ENCODE results near the gene LGR6.
"Not testable (repeated sequence)": the region's sequence is repeated elsewhere in the genome, so short reads cannot be mapped to it uniquely, and the experiment has no call there.

Gene LGR6

DNA sequence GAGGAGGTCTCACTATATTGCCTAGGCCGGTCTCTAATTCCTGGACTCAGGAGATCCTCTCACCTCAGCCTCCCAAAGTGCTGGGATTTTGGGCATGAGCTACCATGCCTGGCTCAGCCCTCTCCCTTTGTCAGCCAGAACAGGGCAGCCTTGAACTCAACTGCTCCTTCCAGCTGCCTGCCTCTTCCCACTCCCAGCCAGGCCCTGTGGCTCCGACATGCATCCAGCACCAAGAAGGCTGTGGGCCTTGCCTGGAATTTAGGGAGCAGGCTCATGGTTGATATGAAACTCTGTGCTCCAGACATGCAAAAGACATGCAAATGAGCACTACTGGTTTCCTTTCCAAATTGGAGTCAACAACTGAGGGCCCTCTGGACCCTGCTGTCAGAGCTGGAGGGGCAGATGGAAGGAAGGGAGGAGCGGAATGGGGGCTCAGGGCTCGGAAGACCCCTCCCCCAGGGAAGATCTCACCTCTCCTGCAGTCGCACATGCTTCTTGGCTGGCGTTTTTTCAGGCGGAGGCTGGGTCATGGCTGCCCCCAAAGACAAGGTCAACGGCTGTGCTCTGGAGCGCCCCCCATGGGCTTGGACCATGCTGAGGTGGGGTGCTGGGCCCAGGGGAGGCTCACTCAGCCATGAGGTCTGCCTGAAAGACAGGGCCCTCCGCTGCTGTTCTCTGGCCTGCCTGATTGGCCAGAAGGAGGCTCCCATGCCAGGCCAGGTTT is 34.6 kb upstream of the LGR6 start:
- no peak for DNase-seq (ENCODE audit: low spot score)

GRCh38 chr1:202159534-202160371 is 33.8 kb upstream of the LGR6 start:
- DNase-seq (ENCODE audit: low spot score) = no peak

- DNase-seq (ENCODE audit: low spot score) = no peak
Measured at GRCh38 chr1:202160377-202160940, 33.1 kb upstream of the LGR6 start, which contains the start of gene PTPN7. Gene PTPN7 (minus strand): TSS chr1:202160602. CDS start chr1:202159402, 1,200 bp downstream.

GRCh38 chr1:202161151-202162046 is 32.2 kb upstream of the LGR6 start:
- no peak for DNase-seq (ENCODE audit: low spot score)

GRCh38 chr1:202162047-202162417 is 31.6 kb upstream of the LGR6 start:
- DNase-seq (ENCODE audit: low spot score) = no peak

GRCh38 chr1:202162418-202163280 is 30.9 kb upstream of the LGR6 start:
- DNase-seq (ENCODE audit: low spot score) = no peak

DNA sequence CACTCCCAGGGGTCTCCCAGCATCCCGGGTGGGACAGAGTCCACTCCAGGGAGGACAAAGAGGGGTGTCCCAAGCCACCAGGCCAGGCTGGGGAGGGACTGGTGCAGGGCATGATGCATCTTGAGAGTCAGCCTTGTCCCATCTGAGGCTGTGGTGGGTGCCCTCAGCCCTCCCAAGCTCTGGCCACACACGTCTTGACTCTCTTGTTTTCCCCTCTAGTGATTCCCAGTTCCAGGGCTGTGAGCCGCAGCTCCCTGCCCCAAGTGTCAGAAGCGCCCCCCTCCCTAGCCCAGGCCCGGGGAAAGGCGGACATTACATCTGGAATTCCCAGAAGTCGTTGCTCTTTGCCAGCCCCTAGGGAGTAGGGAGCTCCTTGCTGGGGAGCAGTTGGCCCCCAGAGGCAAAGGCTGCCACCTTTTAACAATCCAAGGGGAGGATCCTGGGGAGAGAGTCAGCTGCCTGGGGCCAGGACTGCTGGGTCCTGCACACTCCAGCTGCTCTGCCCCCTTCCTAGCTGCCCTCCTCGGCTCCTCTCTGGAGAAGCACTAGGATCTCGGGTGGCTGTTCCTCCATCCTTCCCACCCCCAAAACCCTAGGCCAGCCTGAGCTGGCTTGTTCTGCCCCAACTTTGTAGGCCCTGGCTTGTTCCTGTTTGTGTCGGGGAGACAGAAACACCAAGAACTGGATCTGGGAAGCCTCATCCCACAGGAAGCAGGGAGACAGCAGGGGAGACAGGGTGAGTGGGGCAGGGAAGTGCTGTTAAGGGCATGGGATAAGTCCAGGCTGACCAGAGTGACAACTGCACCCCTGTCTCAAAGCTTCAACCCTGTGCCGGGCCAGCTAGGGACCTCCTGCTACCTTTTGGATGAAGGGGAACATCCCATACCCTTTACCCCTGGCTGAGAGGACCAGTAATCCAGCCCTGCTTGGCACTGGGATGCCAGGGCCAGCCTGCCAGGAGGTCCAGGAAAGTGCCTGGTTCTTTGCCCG is 30.0 kb upstream of the LGR6 start:
- no peak for DNase-seq (ENCODE audit: low spot score)

DNA sequence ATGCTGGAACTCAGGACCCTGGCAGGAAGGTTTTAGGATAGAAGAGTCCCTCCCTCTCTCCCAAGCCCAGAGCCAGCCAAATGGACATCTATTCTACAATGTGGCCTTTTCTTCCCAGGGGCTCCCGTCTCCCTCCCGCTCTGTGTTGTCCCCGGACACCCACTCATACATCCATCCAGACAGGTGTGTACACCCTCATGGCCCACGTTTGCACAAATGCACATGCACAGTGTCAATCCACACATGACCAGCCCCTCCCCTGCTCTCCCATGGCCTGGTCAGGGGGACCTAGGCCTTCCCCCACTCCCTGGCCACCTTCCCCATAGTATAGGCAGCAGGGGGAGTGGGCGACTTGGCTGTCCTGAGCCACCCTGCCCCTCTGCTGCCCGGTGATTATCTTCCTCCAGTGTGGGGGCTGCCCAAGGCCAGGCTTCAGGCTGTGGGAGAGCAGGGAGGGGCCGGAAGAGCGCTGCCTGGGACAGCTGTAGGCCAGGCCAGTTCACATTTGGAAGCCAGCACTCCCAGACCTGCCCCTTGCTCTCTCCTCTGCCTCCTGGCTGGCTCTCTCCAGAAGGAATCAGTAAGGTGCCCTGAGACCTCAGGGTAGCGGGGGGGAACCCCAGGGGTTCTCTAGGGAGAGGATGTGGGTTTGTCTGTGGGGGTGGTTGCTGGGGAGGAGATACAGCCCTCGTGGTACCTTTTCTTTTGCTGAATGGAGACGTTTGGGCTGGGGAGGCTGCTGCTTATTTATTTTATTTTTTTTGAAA is 29.1 kb upstream of the LGR6 start:
- DNase-seq (ENCODE audit: low spot score) = no peak

DNA sequence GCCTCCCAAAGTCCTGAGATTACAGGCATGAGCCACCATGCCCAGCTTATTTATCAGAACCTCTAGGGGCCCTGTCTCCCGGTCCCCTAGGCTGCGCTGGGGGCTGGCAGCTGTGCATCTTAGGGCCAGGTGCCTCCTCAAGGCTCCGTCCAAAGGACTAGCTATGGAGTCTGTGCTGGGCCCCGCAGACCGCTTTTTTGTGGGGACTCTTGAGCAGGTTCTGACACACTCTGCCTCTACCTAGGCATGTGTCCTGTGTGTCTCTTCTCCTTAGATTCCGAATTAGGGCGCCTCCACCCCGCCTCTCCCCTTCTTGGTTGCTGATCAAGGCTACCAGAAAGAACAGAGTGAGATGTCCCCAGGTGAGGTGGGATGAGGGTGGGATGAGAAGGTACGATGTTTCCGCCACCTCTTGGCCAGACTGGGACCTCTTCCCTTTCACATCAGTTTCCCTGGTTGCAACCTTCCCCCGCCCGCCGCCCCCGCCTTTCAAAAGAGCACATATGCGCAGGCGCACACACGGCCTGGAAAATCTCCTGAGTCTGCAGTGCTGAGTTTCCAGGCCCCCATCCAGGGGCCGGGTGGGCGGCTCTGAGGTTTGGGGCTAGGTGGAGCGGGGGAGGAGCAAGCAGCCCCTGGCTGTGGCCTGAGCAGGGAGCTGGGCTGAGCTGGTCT is 28.2 kb upstream of the LGR6 start:
- peak; percentile 87 for DNase-seq (ENCODE audit: low spot score)

DNA sequence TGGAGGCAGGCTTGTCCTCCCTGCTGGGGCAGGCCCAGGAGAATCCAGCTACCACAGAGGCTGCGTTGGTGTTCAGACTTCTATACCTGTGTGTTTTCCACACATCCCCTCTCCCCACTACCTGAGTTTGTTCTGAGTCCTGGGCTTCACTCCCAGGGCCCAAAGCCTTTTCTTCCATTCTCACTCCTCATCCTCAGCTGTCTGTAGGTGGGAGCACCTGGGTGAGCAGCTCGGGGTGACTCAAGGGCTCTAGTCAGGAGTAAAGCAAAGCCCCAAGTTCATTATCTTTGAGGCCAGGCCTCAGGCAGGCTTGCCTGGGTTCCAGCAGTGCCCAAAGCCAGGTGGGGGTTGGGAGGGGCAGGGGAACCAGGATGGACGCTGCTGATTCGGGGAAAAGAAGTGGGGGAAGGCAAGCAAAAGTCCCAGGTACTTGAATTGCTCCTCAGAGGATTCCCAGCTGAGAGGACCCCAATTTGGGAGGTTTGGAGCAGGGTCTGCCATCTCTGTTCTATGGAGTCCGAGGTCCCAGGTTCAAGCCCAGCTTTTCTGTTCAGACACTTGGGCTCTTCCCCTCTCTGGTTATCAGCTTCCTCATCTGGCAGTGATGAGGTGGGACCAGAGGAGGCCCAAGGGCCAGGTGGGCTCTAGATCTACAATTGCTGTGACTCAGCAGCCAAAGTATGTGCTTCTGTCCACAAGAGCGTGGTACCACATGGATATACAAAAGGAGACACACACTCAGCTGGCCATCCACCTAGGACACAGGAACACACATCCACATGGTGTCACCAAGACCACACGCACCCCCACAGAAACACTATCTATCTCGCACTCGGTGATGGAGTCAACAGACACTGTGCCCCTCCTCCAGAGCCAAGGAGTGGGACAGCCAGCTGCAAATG is 27.4 kb upstream of the LGR6 start:
- no peak for DNase-seq (ENCODE audit: low spot score)

DNA sequence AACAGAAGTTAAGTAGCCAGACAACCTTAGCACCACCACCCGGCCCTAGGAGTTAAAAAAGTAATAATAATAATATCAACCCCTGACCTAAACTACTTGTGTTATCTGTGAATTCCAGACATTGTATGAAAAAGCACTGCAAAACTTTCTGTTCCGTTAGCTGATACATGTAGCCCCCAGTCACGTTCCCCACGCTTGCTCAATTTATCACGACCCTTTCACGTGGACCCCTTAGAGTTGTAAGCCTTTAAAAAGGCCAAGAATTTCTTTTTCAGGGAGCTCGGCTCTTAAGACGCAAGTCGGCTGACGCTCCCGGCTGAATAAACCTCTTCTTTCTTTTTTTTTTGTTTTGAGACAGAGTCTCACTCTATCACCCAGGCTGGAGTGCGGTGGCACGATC is 26.5 kb upstream of the LGR6 start:
- not testable (repeated sequence) for DNase-seq (ENCODE audit: low spot score)

DNA sequence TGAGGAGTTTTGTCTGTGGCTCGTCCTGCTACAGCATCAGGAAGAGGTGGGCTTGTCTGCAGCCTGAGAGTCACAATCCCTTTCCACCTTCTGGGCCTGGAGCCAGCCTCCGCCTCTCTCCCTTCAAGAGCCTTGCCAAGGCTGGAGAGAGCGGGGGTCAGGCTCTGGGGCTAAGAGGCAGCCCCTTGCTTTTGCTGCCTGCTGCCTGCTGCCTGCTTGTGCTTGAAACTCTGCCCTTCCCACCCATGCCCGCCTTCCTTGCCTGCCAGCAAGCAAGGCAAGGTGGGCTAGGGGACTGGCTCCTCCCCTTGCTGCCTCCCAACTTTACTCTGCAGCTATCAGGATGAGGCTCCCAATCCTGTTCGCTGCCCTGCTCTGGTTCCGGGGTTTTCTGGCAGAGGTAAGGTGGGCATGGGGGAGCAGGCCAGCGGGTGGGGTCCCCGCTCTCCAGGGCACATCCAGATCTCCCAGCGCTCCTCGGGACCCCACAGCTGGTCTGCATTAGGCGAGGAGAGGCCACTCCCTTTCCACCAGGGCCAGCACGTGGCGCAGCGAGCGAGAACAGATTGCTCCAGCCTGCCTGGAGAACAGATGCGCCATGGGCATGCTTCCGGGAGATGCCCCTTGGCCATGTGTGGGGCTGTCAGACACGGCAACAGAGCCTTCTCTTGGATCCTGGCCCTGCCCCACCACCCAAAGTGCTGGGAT is 25.7 kb upstream of the LGR6 start:
- peak; percentile 75 for DNase-seq (ENCODE audit: low spot score)

DNA sequence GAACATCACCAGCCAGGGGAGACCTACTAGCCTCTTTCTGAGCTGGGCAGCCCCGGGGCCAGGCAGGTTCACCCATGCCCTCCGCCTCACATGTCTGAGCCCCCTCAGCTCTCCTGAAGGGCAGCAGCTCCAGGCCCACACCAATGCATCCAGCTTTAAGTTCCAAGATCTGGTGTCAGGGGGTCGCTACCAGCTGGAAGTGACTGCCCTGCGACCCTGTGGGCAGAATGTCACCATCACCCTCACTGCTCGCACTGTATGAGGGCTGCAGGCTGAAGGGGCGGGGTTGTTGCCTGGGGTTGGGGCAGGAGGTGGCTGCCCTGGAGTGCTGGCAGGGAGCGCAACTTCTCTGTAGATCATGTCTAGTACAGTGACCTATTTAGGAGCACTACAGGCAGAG is 24.7 kb upstream of the LGR6 start:
- DNase-seq (ENCODE audit: low spot score) = no peak

DNA sequence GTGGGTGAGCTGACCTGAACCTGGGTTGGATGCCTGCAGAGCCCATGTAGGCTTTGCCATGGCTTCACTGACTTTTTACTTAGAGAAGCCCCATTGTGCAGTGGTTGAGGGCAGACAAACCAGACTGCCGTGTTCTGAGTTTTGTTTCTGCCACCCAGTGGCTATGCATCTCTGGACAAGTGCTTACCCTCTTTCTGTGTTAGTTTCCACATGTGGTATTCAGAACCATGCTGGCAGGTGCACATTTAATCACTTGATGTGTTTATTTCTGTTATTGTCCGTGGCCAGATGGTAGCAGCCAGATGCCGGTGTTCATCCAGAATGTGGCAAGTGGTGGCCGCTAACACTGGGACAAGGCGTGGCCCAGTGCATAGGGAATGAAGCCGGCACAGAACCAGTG is 22.9 kb upstream of the LGR6 start:
- no peak for DNase-seq (ENCODE audit: low spot score)

- no peak for DNase-seq (ENCODE audit: low spot score)
Measured at GRCh38 chr1:202171292-202172014, 22.1 kb upstream of the LGR6 start.

DNA sequence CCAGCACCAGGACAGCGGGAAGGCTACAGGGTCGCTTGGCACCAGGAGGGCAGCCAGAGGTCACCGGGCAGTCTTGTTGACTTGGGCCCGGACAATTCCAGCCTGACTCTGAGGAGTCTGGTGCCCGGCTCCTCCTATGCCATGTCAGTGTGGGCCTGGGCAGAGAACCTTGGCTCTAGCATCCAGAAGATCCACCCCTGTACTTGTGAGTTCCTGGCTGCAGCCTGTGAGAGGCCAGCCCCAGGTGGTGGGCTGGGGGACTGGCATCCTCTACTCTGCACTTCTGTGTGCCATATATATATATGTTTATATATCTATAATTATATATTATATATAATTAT is 21.6 kb upstream of the LGR6 start:
- no peak for DNase-seq (ENCODE audit: low spot score)
